HL-60 (cell line): Measurements from ENCODE around the gene NR2E1.
A peak's percentile ranks its signal among the peaks of the same experiment; 100 is the strongest.

ENCODE experiments used
- DNase-seq, 2 experiments: peaks; one replicate each; pipeline ENCODE4 v3.0.0-alpha.2; 2010 to 2020; ENCODE audit warnings: low read depth in 1 of 2, low spot score in 1 of 2
- H3K27ac ChIP-seq: fragments of 250-450 bp; sonication (Bioruptor Pico); replicated peaks from 2 replicates; pipeline ENCODE4 v1.5.1; 2020; ENCODE audit warnings: mild to moderate bottlenecking, moderate library complexity
- H3K27me3 ChIP-seq: fragments of 250-450 bp; sonication (Bioruptor Pico); 2 replicates; pipeline ENCODE4 v1.5.1; 2021; ENCODE audit warnings: mild to moderate bottlenecking, moderate library complexity; ENCODE audit not compliant: insufficient read depth, poor library complexity, severe bottlenecking
- H3K4me3 ChIP-seq: replicated peaks from 2 replicates; pipeline ENCODE4 v1.5.1; 2011; ENCODE audit warnings: mild to moderate bottlenecking, control low read depth, low read length; ENCODE audit not compliant: insufficient read depth
- GABPA ChIP-seq: IDR thresholded peaks from 2 replicates; pipeline ENCODE4 v1.6.1; 2012; ENCODE audit warnings: low read depth
- POLR2AphosphoS5 ChIP-seq: IDR thresholded peaks from 2 replicates; pipeline ENCODE4 v1.6.1; 2012; ENCODE audit warnings: low read depth
- SPI1 ChIP-seq: IDR thresholded peaks from 2 replicates; pipeline ENCODE4 v1.6.1; 2012; ENCODE audit warnings: low read depth, mild to moderate bottlenecking, borderline replicate concordance
- TF ChIP-seq, protein P1 (sequence below): IDR thresholded peaks from one replicate; pipeline ENCODE4 v1.5.1; 2011; ENCODE audit warnings: low read length, control low read depth, inconsistent platforms; ENCODE audit not compliant: insufficient read depth
- TF ChIP-seq, protein P2 (sequence below): IDR thresholded peaks from 2 replicates; pipeline ENCODE4 v1.6.1; 2012; ENCODE audit warnings: low read depth; ENCODE audit not compliant: insufficient replicate concordance

NR2E1 gene

DNA sequence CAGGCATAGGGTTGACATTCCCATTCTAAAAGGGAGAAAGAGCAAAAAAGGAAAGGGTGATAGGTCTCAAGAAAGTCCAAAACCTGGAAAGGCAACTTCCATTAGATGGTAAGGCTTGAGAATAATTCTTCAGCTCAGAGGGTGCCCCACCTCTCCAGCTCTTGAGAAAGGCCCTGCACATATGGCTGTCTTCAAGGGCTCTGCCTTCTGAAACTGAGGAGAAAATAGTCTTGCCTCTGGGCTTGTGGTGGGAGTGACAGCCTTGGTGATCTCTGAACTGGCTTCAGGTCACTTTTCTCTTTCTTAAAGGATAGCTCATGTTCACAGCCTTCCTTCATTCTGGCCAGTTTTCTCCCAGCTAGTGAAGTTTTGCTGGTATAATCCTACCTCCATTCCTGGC is 35.6 kb upstream of the NR2E1 start:
- TF ChIP-seq GABPA (no peak), SPI1 (no peak), POLR2AphosphoS5 (no peak)
- TF ChIP-seq, protein P1, sequence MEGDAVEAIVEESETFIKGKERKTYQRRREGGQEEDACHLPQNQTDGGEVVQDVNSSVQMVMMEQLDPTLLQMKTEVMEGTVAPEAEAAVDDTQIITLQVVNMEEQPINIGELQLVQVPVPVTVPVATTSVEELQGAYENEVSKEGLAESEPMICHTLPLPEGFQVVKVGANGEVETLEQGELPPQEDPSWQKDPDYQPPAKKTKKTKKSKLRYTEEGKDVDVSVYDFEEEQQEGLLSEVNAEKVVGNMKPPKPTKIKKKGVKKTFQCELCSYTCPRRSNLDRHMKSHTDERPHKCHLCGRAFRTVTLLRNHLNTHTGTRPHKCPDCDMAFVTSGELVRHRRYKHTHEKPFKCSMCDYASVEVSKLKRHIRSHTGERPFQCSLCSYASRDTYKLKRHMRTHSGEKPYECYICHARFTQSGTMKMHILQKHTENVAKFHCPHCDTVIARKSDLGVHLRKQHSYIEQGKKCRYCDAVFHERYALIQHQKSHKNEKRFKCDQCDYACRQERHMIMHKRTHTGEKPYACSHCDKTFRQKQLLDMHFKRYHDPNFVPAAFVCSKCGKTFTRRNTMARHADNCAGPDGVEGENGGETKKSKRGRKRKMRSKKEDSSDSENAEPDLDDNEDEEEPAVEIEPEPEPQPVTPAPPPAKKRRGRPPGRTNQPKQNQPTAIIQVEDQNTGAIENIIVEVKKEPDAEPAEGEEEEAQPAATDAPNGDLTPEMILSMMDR: no peak
- TF ChIP-seq, protein P2, sequence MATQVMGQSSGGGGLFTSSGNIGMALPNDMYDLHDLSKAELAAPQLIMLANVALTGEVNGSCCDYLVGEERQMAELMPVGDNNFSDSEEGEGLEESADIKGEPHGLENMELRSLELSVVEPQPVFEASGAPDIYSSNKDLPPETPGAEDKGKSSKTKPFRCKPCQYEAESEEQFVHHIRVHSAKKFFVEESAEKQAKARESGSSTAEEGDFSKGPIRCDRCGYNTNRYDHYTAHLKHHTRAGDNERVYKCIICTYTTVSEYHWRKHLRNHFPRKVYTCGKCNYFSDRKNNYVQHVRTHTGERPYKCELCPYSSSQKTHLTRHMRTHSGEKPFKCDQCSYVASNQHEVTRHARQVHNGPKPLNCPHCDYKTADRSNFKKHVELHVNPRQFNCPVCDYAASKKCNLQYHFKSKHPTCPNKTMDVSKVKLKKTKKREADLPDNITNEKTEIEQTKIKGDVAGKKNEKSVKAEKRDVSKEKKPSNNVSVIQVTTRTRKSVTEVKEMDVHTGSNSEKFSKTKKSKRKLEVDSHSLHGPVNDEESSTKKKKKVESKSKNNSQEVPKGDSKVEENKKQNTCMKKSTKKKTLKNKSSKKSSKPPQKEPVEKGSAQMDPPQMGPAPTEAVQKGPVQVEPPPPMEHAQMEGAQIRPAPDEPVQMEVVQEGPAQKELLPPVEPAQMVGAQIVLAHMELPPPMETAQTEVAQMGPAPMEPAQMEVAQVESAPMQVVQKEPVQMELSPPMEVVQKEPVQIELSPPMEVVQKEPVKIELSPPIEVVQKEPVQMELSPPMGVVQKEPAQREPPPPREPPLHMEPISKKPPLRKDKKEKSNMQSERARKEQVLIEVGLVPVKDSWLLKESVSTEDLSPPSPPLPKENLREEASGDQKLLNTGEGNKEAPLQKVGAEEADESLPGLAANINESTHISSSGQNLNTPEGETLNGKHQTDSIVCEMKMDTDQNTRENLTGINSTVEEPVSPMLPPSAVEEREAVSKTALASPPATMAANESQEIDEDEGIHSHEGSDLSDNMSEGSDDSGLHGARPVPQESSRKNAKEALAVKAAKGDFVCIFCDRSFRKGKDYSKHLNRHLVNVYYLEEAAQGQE: no peak
- Histone ChIP-seq H3K27ac (no peak overlapping the region), H3K27me3 (peaks cover 27% of the 10 kb centered on the region), H3K4me3 (no peak overlapping the region)
- no peak for DNase-seq

DNA sequence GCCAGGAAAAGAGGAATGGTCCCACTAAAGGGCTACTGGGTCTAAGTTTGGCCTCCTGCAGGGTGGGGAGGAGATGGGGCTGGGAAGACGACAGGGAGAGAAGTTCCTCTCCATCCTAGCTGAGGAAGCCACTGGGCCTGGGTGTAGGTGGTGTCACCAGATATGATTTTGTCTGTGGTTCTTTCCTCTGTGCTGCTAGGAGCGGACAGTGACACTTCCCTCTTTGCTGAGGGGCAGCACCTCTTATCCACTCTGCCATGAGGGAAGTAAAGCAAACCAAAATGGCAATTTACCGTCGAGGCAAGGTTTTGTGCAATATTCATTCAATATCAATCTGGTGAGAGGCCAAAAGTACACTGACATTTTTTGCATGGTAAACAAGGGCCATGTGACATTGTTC is 33.0 kb upstream of the NR2E1 start:
- Histone ChIP-seq H3K27me3 (peaks cover 19% of the 10 kb centered on the region), H3K4me3 (no peak overlapping the region), H3K27ac (no peak overlapping the region)
- peak in 1 of 2 experiments; percentile 34 for DNase-seq
- peak; percentile 52; the same call in 1 of the 2 replicates for TF ChIP-seq SPI1
- TF ChIP-seq, protein P1: no peak

DNA sequence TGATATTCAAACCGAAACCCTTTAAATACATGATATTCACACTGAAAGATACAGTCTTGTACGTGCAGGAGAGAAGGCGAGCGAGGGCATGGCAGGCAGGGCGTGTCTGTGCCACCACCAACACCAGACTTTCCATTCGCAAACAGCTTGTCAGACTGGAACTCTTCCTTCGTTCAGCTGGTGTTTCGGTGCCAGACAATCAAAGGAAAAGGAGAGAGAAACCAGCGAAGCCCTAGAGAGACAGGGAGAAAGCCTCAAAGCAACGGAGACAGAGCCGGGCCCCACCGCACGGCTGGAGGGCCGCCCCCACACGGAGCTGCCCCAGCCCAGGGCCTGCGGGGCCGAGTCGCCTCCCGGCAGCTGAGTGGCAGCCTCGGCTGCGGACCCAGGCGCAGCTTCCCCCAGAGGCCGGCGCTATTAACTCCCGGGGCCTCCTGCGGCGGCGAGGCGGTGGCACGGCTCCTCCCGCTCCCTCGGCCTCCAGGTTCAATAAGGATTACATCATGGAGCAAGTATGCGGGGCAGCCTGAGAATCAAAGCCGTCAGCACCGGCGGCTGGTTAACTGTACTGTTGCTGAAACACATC is 32.1 kb upstream of the NR2E1 start:
- Histone ChIP-seq H3K4me3 (no peak overlapping the region; the same call in 1 of the 2 replicates), H3K27ac (no peak overlapping the region), H3K27me3 (peaks cover 18% of the 10 kb centered on the region)
- TF ChIP-seq, protein P2: no peak
- TF ChIP-seq, protein P1: no peak
- TF ChIP-seq SPI1: no peak
- no peak for TF ChIP-seq POLR2AphosphoS5
- TF ChIP-seq GABPA: no peak
- no peak for DNase-seq

DNA sequence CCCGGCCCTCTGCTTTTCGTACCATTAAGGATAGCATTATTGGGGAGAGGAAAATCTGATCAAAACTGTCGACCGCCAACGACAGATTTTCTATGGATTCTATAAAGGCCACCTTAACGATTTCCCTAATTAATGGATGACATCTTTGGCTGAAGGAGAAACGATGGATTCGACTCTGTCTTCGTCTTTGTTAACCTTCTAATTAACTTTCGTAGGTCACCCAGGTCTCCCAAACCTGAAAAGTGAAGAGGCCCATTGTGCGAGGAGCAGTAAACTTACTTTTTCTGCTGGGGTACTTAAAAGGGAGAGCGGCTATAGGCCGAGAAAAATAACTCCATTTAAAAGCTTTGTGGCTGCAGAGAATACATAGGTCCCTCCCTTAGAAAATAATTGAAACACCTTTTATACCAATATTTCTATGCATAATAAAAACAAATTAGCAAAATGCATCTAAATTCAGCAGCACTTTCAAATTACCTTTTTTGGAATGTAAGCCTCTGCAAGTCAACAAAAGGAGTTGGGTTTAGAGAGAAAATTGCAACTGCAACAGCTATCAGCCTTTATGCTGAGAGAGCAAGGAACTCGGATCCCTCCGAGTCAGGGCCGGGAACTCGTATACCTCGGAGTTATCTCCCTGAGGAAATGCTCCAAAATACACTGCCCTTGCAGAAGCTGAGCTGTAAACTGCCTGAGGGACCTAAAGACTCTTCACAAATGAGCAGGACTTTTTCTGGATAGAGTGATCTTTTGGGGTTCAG is 31.4 kb upstream of the NR2E1 start:
- no peak for DNase-seq
- TF ChIP-seq GABPA (no peak), SPI1 (no peak), POLR2AphosphoS5 (no peak)
- TF ChIP-seq, protein P1: no peak
- TF ChIP-seq, protein P2: no peak
- no peak overlapping the region for H3K4me3 ChIP-seq
- no peak overlapping the region for H3K27ac ChIP-seq
- peaks cover 18% of the 10 kb centered on the region for H3K27me3 ChIP-seq
